ENCODE measurements around the gene ANK3.
"Not testable (repeated sequence)": the region's sequence is repeated elsewhere in the genome, so short reads cannot be mapped to it uniquely, and the experiment has no call there.

Gene ANK3

DNA sequence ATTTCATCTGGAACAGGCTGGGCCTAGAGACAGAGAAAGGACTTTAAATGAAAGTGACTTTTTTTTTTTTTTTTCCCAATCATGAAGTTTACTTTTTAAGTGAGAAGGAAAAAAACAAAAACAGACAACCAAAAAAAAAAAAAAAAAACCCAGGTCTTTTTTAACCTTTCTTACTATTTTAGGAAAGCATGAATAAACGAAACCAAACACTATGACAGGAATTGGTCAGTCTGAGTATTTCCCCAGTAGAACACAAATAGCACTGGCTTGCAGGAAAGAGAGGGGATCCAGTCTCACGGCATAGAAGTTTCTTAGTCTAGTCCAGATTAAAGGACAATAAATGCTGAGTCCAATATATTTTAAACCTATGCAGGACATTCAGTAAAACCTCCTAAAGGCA is 302.8 kb downstream of the ANK3 start:
- no peak for DNase-seq (ENCODE audit: low spot score)

DNA sequence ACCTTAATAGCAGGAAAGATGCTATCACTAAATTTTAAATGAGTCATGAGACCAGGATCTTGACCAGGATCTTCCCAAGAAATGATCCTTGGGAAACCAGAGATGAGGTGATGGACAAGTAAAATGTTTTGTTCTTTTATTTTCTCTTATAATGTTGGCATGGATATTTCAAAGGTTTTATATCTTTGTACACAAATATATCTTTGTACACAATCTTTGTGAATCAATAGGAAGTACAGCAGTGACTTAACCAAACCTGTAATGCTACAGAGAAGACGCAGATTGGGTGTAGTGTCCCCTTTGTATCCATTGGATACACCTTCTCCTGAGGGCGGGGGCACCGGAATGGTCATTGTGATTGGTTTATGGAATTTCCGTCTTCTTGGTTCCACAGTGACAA is 303.3 kb downstream of the ANK3 start:
- DNase-seq (ENCODE audit: low spot score), result no peak

DNA sequence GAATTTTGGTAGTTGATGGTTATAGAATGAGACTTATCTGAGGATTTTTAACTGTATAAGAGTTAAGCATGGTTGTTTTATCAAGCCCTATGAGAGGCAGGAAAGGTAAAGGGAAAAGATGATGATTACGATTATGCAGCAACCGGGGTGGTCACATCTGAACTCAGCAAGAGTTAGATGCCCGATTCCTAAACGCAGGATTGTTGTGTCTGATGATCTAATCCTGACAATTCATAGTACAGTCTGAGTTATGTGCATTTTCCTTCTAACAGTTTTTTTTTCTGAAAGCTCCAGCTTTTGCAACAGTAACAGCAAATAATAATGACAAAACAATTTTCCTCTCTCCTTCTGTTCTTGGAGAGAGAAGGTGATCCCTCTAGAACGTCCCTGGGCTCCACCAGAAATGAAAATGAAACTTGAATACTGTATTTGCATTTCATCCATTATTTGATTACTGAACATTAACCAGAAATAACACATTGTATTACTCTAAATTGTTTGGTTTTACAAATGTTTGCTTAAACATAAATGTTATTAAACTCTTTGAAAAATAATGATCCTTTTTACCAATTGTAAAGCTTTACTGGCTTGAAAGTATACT is 306.8 kb downstream of the ANK3 start:
- DNase-seq (ENCODE audit: low spot score), result no peak

DNA sequence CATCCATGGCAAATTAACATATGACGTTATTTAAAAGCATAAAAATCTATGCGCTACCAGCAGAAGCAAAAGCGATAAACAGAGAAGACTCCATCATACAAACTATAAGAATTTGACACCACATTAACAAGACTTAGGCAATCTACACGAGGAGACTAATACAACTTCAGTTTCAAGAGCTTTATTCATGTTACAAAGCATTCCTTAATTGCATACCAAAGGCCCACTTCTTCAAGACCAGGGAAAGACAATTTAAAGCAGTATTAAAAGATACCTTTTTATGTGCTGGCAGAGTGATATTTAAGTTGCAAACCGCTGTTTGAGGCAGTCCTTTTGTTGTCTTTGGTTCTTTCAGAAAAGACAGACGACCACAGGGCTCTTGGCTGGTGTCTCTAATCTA is 307.3 kb downstream of the ANK3 start:
- no peak for DNase-seq (ENCODE audit: low spot score)

DNA sequence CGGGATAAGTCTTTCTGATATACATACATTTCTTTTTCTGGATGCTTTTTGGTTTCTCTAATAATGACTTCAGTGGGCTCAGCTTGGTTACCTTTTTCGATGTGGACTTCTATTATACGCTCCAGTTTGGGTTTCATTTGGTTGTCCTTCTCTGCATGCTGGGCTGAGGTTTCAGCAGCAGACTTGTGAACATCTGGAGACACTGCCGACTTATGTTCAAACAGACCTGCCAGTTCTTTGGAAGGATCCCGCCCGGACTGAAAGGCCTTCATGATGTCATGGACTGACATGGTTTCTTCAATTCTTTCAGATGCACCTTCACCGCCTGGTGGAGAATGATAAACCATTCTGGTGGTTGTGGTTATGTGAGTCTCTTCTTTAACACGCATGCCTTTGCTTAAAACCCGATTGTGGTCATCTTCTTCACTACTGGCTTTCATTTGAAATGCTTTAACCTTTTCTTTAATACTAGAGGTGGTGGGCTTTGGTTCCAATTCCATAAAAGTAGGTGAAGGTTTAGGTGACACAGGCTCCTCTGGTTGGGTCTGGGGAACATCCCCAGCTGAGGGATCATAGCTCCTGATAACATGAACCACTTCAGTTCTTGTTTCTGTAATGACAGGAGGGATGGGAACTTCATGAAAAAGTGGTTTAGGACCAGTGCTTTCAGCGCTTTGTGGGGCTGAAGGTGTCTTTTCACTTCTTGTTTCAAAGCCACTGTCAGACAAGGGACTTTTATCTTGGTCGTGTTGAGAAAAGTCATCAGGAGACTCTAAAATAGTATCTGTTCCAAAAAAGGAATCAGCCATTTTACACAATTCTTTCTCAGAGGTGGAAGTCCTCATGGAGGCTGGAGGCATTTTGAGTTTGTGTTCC is 315.7 kb downstream of the ANK3 start:
- no peak for DNase-seq (ENCODE audit: low spot score)

DNA sequence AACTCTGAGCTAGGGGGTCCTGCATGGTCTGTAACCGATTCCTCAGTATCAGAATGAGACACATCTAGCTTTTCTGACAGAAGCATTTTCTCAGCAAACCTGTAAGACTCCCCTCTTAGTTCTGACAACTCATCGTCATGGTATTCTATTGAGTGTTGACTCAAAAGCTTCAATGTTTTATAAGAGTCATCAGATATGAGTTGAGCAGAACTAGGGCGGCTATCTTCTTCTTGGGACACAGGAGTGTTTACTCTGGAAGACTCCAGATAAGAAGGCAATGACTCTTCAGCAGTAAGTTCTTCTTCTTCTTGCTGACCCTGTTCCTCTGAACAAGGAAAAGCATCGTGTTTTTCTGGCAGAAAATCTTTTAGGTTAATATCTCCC is 316.3 kb downstream of the ANK3 start:
- DNase-seq (ENCODE audit: low spot score), result no peak

DNA sequence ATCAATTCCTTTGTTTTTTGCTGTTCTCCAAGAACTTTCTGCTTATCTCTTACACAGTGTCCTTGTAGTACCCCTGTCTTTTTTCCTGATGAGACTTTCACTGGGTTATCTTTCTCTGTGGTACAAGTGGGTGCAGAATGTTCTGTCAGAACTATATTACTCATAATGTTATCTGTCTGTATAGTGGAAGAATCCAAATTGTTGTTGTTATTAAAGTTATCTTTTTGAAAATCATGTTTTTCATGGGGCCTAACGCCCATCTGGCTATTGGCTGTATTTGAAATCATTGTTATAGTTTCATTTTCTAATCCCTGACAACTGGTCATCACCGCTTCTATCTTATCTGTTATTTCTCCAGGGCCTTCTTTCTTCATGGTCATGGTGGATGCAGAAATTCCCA is 320.4 kb downstream of the ANK3 start:
- DNase-seq (ENCODE audit: low spot score), result no peak

DNA sequence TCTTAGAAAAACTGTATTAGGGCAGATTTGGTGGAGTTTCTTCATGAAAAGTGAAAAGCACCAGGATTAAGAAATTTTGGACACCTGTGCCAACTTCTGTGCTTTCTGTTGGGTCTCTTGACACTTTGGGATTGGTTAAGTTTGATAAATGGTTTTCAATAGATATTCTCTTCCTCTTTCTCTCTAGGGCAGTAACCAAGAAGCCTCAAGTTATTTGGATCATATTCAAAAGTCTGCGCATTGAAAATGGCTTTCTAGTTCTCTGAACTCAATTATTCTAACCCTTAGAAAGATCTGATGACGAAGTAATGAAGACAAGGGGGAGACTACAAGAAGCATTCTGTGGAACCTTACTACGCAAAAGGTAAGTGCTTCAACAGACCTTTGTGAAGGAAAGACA is 339.3 kb downstream of the ANK3 start:
- no peak for DNase-seq (ENCODE audit: low spot score)

DNA sequence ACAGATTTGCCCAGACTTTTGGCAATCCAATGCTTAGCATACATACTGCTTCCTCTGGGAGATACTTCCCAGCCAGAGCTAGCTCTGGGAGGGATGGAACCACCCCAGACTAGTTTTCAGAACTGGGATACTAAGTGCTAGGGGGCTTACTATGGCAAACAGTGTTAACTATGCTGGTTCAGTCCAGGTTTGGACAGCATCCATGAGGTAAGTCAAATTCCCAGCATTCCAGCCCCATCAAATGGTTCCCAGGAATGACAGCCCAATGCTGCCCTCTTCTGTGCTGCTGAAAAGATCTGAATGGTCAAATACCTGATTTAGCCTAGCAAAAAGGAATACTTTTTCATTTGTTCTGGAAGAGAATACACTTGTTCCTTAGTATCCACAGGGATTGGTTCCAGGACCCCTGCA is 341.6 kb downstream of the ANK3 start:
- no peak for DNase-seq (ENCODE audit: low spot score)

DNA sequence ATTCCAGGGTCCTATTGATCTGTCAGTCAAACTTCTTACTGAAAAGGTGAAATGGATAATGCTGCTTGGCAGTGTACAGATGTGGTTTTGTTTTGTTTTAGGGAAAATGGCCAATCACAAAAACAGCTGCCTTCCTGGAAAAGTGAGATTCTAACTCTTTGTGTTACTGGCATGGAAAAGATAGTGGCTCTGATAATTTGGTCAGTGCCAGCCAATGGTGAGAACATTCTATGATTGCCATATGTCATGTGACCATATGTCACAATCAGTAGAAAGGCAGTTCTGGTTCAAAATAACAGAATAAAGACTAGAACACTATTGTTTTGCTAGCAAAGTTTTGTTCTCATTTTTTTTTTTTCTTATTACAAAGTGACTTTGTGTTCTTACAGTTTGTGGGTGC is 344.1 kb downstream of the ANK3 start:
- DNase-seq (ENCODE audit: low spot score), result no peak

DNA sequence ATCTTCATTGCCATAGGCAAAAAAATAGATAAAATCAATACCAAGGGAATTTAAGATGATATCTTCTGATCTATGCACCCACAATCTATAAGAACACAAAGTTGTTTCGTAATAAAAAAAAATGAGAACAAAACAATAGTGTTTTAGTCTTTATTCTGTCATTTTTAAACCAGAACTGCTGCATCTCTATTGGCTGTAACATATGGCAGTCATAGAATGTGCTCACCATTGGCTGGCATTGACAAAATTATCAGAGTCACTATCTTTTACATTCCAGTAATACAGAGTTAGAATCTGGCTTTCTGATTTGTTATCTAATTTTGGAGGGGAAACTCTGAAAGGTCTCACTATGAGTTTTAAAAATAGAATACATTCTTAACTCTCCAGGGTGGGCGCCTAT is 344.7 kb downstream of the ANK3 start:
- no peak for DNase-seq (ENCODE audit: low spot score)

DNA sequence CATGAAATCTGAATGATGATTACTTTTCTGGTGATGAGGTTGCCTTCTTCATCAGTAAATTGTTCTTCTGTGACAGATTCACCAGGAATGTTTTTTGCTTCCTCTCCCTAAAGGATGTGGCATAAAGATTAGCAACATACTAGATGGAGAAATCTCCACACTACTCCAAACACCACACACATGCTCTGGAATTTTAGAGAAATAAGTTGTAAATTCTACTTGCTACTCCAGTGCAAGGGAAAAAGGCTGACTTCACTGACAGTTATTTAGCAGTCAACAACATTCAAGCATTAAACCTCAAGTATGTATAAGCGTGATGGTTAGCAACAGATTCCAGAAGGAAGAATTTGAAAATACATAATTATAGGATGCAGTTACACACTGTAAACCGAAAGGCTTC is 345.4 kb downstream of the ANK3 start:
- DNase-seq (ENCODE audit: low spot score), result no peak

DNA sequence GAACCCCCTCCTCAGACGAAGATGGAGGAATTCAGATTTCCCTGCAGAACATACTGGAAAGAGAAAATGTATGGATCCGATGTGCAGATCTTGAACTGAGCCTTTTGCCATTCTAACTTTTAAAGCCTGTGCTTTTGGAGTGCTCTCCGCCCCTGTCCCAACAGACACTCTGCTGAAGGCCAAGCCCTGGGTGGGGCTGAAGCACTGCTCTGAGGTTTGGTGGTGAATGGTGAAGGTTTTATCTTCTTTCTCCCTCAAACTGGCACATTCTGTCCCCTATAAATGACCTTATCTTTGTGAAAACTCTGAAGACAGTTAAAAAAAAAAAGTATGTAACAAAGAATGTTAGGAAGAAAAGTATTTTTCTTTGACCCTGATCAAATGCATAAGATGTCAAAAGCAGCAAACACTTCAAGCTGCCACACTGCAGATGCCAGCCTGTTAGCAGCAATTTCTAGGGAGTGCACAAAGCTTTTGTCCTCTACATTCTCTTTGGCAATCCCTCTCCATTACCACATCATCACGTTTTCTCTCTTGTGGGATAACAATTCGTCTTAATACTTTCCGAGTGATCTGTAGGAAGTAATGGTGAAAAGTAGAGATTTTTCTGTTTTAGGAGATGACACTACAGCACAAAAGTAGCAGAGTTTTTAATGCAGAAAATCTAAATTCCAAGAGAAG is 346.0 kb downstream of the ANK3 start:
- no peak for DNase-seq (ENCODE audit: low spot score)

DNA sequence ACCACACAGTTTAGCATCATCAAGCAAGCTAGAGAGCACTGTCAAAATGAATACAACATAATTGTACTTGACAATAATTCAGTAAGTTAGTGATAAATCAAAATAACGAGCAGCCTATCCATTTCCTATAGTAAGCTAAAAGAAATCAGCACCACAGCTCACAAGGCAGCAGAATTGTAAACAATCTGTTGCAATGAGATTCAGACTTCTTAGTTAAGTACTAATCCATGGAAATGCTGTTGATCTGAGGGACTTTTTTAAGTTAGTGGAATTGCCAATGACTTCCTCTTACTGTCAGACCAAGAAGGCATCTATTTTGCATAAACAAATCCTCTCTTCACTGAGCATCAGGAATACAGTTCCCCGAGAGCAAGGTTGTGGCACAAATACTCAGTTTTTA is 346.8 kb downstream of the ANK3 start:
- no peak for DNase-seq (ENCODE audit: low spot score)

DNA sequence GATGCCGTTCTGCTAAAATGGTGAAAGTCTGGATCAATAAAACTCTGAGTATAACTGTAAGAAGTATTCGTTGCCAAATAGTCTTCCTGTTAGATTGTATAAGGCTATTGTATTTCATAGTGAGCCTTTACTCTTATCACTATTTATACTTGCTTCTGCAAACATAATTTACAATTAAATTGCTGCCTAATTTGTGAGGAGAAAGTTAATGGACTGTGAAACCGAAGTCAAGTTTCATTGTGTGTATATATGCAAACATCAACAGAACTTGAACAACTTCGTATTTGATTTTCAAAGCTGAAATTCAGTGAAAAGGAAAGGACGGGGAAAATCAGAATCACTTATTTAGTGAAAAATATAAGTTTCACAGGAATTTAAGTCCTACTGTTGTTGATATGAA is 347.4 kb downstream of the ANK3 start:
- DNase-seq (ENCODE audit: low spot score), result no peak

DNA sequence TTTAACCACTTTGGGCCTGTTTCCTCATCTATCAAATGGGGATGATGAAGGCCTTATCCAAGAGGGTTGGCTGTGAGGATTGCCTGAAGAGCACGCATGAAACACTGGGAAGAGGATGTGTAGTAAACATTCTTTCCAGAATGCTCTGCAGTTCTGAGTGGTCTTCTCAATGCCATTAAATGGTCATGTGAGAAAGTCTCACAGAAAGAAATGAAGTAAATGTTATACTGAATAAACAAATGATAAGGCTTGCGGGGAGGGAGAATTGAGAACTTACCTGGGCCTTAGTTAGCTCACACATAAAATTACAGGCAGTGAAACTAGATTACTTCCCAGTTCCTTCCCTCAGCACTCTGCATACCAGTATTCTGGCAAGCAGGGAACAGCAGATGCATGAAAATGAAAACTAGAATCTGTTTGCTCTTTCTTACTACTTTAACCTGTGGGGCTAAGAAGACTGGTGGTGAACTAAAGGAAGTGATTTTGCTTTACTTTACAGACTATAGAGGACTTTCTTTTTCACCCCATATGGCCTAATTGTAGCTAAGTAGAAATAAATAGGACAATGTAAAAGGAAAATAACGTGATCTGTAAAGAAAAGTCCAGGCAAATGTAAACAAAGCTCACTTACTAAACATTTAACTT is 348.1 kb downstream of the ANK3 start:
- no peak for DNase-seq (ENCODE audit: low spot score)

DNA sequence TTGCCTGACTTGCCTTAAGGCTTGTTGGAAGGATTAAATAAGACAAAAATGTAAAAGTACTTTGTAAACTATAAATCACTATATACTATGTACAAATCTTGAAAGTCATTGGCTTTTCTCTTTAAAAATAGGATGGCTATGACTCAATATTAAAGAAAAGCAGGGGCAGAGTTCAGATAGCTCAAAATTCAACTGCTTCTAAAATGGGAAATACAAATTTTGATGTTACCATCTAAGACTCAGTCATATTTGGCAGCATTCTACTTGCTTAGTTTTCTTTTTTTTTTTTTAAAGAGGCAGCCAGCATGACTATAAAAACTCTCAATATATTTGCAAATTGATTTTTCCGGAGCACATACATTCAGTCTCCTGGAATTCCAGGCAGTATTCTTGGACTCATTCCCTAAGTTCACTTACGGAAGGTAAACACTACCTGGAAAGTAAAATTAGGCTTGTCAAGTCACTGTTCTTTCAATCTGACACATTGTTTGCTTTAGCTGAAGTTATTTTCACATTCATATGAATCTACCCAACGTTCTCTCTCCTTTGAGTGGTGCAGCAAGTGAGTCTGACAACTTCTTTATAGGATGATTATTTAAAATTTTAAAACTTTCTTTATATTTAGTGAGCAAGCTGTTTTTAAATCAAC is 349.5 kb downstream of the ANK3 start:
- DNase-seq (ENCODE audit: low spot score), result no peak

DNA sequence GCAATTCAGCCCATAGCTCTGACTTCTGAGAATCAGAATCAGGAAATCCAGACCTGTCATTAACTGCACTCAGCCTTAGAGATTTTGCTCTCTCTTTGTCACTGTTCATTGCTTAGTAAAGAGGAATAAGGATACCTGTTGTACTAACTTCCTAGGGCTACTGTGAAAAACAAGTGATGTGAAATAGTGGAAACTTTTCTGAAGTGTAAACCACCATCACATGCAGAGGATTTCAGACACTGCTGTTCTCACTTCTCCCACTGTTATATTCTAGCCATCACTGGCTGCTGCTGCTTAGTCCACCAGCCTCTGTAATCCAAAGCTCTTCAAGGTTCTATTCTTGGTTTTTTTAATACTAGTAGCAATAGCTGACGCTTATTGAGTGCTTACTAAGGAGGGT is 353.7 kb downstream of the ANK3 start:
- no peak for DNase-seq (ENCODE audit: low spot score)

DNA sequence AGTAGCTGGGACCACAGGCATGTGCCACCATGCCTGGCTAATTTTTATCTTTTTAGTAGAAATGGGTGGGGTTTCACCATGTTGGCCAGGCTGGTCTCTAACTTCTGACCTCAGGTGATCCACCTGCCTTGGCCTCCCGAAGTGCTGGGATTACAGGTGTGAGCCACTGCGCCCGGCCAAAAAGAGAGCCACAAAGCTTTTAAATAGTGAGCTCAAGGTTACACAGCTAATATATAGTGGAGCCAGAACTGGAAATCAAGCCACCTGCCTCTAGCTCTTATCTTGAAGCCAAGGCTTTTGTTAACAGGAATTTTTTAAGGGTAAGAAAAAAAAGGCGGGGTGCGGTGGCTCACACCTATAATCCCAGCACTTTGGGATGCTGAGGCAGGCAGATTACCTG is 354.3 kb downstream of the ANK3 start:
- not testable (repeated sequence) for DNase-seq (ENCODE audit: low spot score)

DNA sequence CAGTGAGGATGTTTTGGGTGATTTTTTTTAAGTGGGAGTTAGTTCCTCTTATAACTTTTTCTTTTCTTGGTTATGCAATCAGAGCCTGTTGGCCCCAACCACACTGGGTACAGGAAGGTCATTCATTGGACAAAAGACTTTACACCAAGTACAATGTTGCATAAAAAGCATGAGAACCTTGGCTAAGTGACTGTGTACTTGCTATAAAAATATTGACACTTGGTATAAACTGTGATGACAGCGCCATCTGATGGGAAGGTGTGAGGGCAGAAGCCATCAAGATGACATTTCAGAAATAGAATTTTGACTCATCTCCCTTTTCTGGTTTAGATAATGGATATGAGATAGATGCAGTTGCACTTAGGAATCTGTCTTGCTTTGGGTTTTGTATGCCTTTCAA is 357.0 kb downstream of the ANK3 start:
- DNase-seq (ENCODE audit: low spot score), result peak; percentile 42

DNA sequence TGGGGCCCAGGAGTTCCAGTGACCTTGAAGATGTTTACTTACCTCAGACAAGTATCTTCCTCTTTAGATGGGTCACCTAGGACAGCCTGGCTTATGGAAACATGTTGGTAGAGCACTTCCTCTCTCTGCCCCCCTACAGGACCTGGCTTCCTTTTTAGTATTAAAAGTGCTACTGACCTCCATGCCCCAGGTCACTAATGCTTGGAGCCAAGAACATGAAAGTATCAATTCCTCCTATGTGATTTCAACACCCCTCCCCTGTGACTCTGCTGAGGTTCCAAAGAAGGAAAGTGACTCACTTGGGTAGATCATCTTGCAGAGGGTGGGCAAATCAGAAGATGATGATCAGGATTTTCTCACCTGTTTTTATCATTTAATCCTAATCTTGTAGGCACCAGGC is 358.0 kb downstream of the ANK3 start:
- peak; percentile 10 for DNase-seq (ENCODE audit: low spot score)

DNA sequence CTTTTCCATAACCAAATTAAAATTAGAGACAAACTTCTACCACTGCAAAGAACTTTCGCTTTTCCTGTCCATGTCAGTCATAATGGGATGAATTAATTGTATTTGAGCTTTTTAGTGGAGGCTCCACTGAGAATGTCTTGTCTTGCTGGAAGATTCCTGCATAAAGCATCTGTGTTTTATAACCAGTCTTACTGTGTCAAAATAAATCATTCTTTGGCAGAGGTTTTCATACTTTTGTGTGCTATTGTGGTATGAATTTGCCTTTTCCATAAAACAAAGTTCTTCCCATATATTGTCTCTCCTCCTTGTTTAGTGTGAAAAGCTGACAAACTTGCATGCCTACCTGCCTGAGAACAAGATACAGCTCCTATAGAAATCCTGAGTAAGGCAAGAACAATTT is 358.5 kb downstream of the ANK3 start:
- no peak for DNase-seq (ENCODE audit: low spot score)

All from CD4-positive, alpha-beta T cell treated with Interleukin-2 at 100 ng/mL for 4 hours (primary cell).